HepG2 (cell line): ENCODE data around the gene CSAG3. TPM values are rescaled to one million over a fixed set of nuclear protein-coding genes. Genes with fewer than 3 reads are reported as not detected.
"Not testable (repeated sequence)": the region's sequence is repeated elsewhere in the genome, so short reads cannot be mapped to it uniquely, and the experiment has no call there.

Experiments
- ATAC-seq: fragments of 200-7000 bp; cut with Tn5 transposase; 3 replicates; pipeline ENCODE4 v1.9.1; 2020; ENCODE audit warnings: mild to moderate bottlenecking, moderate library complexity
- BruUV-seq: library from RNA; stranded (reverse); fragments of 400-500 nt; replicated peaks from 2 replicates; lab custom pipeline; 2021; lab: Mats Ljungman, UMichigan
- CTCF ChIA-PET: fragments of 300-600 bp; formaldehyde crosslinking; extraction: SDS; loops from one replicate; lab custom pipeline; 2021; ENCODE audit warnings: low total read pairs, inconsistent platforms, low intra/inter-chr PET ratio; lab: Yijun Ruan, JAX
- POLR2A ChIA-PET: fragments of 350-600 bp; sonication (Branson Sonifier 250); formaldehyde crosslinking; loops from one replicate; lab custom pipeline; 2020; ENCODE audit warnings: antibody characterized with exemption, inconsistent platforms; lab: Yijun Ruan, JAX
- DNase-seq: peaks from one replicate; pipeline ENCODE4 v3.0.0-alpha.2; 2015; ENCODE audit warnings: low spot score
- FAIRE-seq: peaks from 3 replicates; lab custom pipeline; 2011; peaks lifted over from hg19 to GRCh38; lab: Jason Lieb, UNC
- H2AFZ ChIP-seq: one replicate; pipeline ENCODE4 v1.6.1; 2011; ENCODE audit warnings: low read length, inconsistent platforms
- H3K27ac ChIP-seq: fragments of 300-600 bp; 3 replicates; pipeline ENCODE4 v1.8.0; 2011; ENCODE audit warnings: mixed run types, mild to moderate bottlenecking, mixed read lengths, low read length, inconsistent platforms; ENCODE audit not compliant: insufficient read depth; ENCODE audit errors: extremely low read length
- H3K27me3 ChIP-seq, 2 experiments: fragments of 200-600 bp in 1 of 2; 2 replicates in 1 of 2; 3 replicates in 1 of 2; pipeline versions ENCODE4 v1.6.0 to v1.8.0; 2011; ENCODE audit warnings: low read length in 2 of 2, mild to moderate bottlenecking in 2 of 2, moderate library complexity in 2 of 2, inconsistent platforms in 1 of 2; ENCODE audit not compliant: insufficient read depth in 2 of 2, control insufficient read depth in 1 of 2
- H3K36me3 ChIP-seq, 2 experiments: fragments of 200-600 bp in 1 of 2; replicated peaks in 1 of 2; 2 replicates in 1 of 2; 3 replicates in 1 of 2; pipeline versions ENCODE4 v1.5.1 to v1.8.0; 2011; ENCODE audit warnings: low read length in 2 of 2, inconsistent platforms in 1 of 2; ENCODE audit not compliant: insufficient read depth in 2 of 2, control insufficient read depth in 1 of 2
- H3K4me1 ChIP-seq: 2 replicates; pipeline ENCODE4 v1.5.1; 2012; ENCODE audit warnings: low read length, inconsistent platforms; ENCODE audit not compliant: insufficient read depth
- H3K4me2 ChIP-seq: 2 replicates; pipeline ENCODE4 v1.6.0; 2011; ENCODE audit warnings: low read depth, low read length, inconsistent platforms
- H3K4me3 ChIP-seq, 3 experiments: fragments of 200-600 bp in 1 of 3; sonication (generic), shearing (Covaris generic) in 1 of 3; replicated peaks in 1 of 3; 2 replicates each; pipeline ENCODE4 v1.5.1; 2011 to 2016; ENCODE audit warnings: low read length in 3 of 3, inconsistent platforms in 2 of 3, low read depth in 2 of 3, mild to moderate bottlenecking in 2 of 3, control low read depth in 1 of 3, mixed read lengths in 1 of 3; ENCODE audit not compliant: insufficient read depth in 1 of 3
- H3K79me2 ChIP-seq: one replicate; pipeline ENCODE4 v1.6.1; 2011; ENCODE audit warnings: low read length, inconsistent platforms; ENCODE audit not compliant: insufficient read depth
- H3K9ac ChIP-seq: 2 replicates; pipeline ENCODE4 v1.6.0; 2011; ENCODE audit warnings: mild to moderate bottlenecking, low read depth, low read length, inconsistent platforms; ENCODE audit not compliant: insufficient read depth
- H3K9me3 ChIP-seq: 2 replicates; pipeline ENCODE4 v1.5.1; 2012; ENCODE audit warnings: mild to moderate bottlenecking, low read length
- H4K20me1 ChIP-seq: 2 replicates; pipeline ENCODE4 v1.6.0; 2011; ENCODE audit warnings: inconsistent platforms, mild to moderate bottlenecking, low read length, moderate library complexity; ENCODE audit not compliant: insufficient read depth
- WGBS: methylation state at CpG from one replicate; pipeline ENCODE4 v1.1.6; 2017; ENCODE audit warnings: low lambda C conversion rate; 5-methylcytosine and 5-hydroxymethylcytosine counted together
- in situ Hi-C: cut with HindIII; loops from 2 replicates; pipeline ENCODE4 v1.10.0; 2017; ENCODE audit warnings: low pct_unique_long_range_greater_than_20kb; ENCODE audit not compliant: extremely low pct_ligation_motif_present
- intact Hi-C: fragments of 100-400 bp; cut with micrococcal nuclease; formaldehyde crosslinking; loops from one replicate; pipeline ENCODE4 v1.10.0; 2022; ENCODE audit not compliant: unreplicated experiment
- polyA plus RNA-seq, 8 experiments: library from polyadenylated mRNA; depleted of rRNA in 3 of 8; stranded (reverse) in 7 of 8; unstranded in 1 of 8; fragments of >200 nt; fragmentation: Illumina TruSeq in 4 of 8; extraction: Trizol in 4 of 8; gene quantifications; 2 replicates each; pipeline versions ENCODE4 v1.2.1 to v1.2.3, GENCODE V29; 2011 to 2016; ENCODE audit warnings: low read depth in 4 of 8, missing spikeins in 1 of 8, mixed read lengths in 1 of 8; ENCODE audit not compliant: insufficient read depth in 1 of 8
- total RNA-seq, 5 experiments: library from RNA; depleted of rRNA; stranded (reverse); fragments of >200 nt; fragmentation: Illumina TruSeq; extraction: Trizol; gene quantifications; 2 replicates each; pipeline ENCODE4 v1.2.3, GENCODE V29; 2016; ENCODE audit warnings: low read depth in 1 of 5

Gene CSAG3
- total and polyA plus RNA-seq, 2 of the 13 experiments (the other 11 are each of a cell fraction or from before 2014, with no cell fraction given), result not detected

GRCh38 chrX:152761582-152761981, 2.6 kb downstream of the CSAG3 start:
- H3K36me3 ChIP-seq, H3K79me2 ChIP-seq, H3K27me3 ChIP-seq, ATAC-seq, H3K4me1 ChIP-seq, CTCF ChIA-PET, BruUV-seq, H2AFZ ChIP-seq, H4K20me1 ChIP-seq, H3K4me2 ChIP-seq, POLR2A ChIA-PET, H3K4me3 ChIP-seq, FAIRE-seq, H3K9me3 ChIP-seq, in situ Hi-C loops, DNase-seq, H3K27ac ChIP-seq, H3K9ac ChIP-seq, intact Hi-C loops: not testable (repeated sequence)
- WGBS, result no CpG with 5 or more reads among the region's 7 CpGs

DNA sequence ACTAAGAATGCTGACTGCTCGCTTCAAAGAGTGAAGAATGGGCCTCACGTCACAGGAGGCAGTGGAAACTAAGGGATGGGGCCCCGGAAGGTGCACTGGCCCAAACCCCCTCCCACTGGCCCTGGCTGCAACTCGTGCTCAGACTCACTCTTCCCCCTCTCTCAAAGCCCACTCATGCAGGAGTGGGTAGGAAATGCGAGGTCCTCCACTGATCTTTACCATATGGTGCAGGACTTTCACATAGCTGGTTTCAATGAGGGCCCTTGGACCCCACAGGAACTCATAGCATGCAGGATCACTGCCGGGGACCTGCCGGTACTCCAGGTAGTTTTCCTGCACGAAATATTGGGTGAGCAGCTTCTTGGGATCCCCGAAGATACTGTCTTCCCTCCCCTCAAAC, 7.5 kb downstream of the CSAG3 start:
- POLR2A ChIA-PET, H3K4me2 ChIP-seq, H3K4me3 ChIP-seq, intact Hi-C loops, FAIRE-seq, BruUV-seq, H3K9me3 ChIP-seq, H4K20me1 ChIP-seq, H3K27me3 ChIP-seq, H2AFZ ChIP-seq, in situ Hi-C loops, ATAC-seq, H3K79me2 ChIP-seq, DNase-seq, H3K36me3 ChIP-seq, H3K27ac ChIP-seq, CTCF ChIA-PET, H3K9ac ChIP-seq, H3K4me1 ChIP-seq: not testable (repeated sequence)
- WGBS, result no CpG with 5 or more reads among the region's 9 CpGs

- CTCF ChIA-PET, FAIRE-seq, H3K27me3 ChIP-seq: not testable (repeated sequence)
Measured at GRCh38 chrX:152769549-152770289, 10.7 kb downstream of the CSAG3 start, which contains the start of gene MAGEA6. Gene MAGEA6 (minus strand): TSS chrX:152769689. CDS start chrX:152767650, 2,039 bp downstream.

DNA sequence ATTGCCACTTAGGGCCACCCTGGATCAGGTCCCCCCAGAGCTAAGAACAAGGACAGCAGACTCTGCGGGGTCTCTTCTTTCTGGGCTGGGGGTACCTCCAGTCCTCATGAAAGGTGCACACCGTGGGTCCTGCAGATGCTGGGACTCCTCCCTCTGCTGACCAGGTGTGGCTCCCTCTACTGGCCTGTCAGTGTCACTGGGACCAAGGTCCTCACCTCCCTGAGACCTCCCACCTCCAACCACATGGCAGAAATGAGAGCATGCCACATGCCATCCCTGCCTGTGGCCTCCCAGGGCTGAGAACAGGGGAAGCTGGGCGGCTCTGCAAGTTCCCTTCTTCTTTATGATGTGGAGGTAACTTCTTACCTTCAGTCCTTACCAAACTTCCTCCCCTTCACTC, 28.0 kb downstream of the CSAG3 start:
- H3K9me3 ChIP-seq, H3K4me3 ChIP-seq, H4K20me1 ChIP-seq, DNase-seq, H3K27ac ChIP-seq, intact Hi-C loops, H3K27me3 ChIP-seq, BruUV-seq, H3K36me3 ChIP-seq, CTCF ChIA-PET, H3K4me2 ChIP-seq, in situ Hi-C loops, H2AFZ ChIP-seq, POLR2A ChIA-PET, H3K9ac ChIP-seq, H3K79me2 ChIP-seq, H3K4me1 ChIP-seq: not testable (repeated sequence)
- peak; percentile 96 for FAIRE-seq
- ATAC-seq, result peak; percentile 97
- no CpG with 5 or more reads among the region's 3 CpGs for WGBS

More at GRCh38 chrX:152769549-152770289, 10.7 kb downstream of the CSAG3 start, which contains the start of gene MAGEA6:
- intact Hi-C loops, in situ Hi-C loops, H3K4me2 ChIP-seq, H3K36me3 ChIP-seq, H4K20me1 ChIP-seq, H3K4me1 ChIP-seq, BruUV-seq, DNase-seq, H3K4me3 ChIP-seq, H3K9ac ChIP-seq, POLR2A ChIA-PET, H3K9me3 ChIP-seq, H2AFZ ChIP-seq, H3K27ac ChIP-seq, ATAC-seq, H3K79me2 ChIP-seq: not testable (repeated sequence)
- no CpG with 5 or more reads among the region's 29 CpGs for WGBS
